IMR-90 (cell line): ENCODE measurements around the gene PPIL6. TPM values are rescaled to one million over a fixed set of nuclear protein-coding genes. Genes with fewer than 3 reads are reported as not detected.

Experiments
- ATAC-seq: fragments of 200-7000 bp; cut with Tn5 transposase; 2 replicates; pipeline ENCODE4 v1.9.1; 2020; ENCODE audit warnings: low read depth, mild to moderate bottlenecking, moderate library complexity
- BruUV-seq: library from RNA; stranded (reverse); fragments of 400-500 nt; replicated peaks from 2 replicates; lab custom pipeline; 2021; lab: Mats Ljungman, UMichigan
- CTCF ChIA-PET: fragments of 300-600 bp; formaldehyde crosslinking; extraction: SDS; loops from one replicate; lab custom pipeline; 2021; ENCODE audit warnings: antibody characterized with exemption; lab: Yijun Ruan, JAX
- POLR2A ChIA-PET: fragments of 300-600 bp; sonication (Branson Sonifier 250); formaldehyde crosslinking; loops from one replicate; lab custom pipeline; 2022; ENCODE audit warnings: antibody characterized with exemption; ENCODE audit not compliant: unreplicated experiment; lab: Charles Lee
- DNase-seq: peaks from one replicate; pipeline ENCODE4 v3.0.0; 2013
- H2AFZ ChIP-seq: replicated peaks from 2 replicates; pipeline ENCODE3; 2013; ENCODE audit warnings: low read length, mild to moderate bottlenecking; ENCODE audit not compliant: poor library complexity
- H2AK5ac ChIP-seq: 2 replicates; pipeline ENCODE4 v1.6.1; 2013; ENCODE audit warnings: low read depth, low read length, inconsistent platforms
- H2AK9ac ChIP-seq: replicated peaks from 2 replicates; pipeline ENCODE3; 2013; ENCODE audit warnings: mild to moderate bottlenecking, low read depth, low read length, moderate library complexity; ENCODE audit not compliant: poor library complexity
- H2BK120ac ChIP-seq: 2 replicates; pipeline ENCODE4 v1.6.1; 2013; ENCODE audit warnings: low read depth, low read length, inconsistent platforms
- H2BK15ac ChIP-seq: 3 replicates; pipeline ENCODE4 v1.6.1; 2013; ENCODE audit warnings: low read depth, low read length, inconsistent platforms
- H2BK20ac ChIP-seq: 2 replicates; pipeline ENCODE4 v1.6.1; 2013; ENCODE audit warnings: low read depth, mild to moderate bottlenecking, inconsistent platforms, low read length, moderate library complexity
- H2BK5ac ChIP-seq: 2 replicates; pipeline ENCODE4 v1.6.1; 2013; ENCODE audit warnings: mild to moderate bottlenecking, low read depth, low read length, inconsistent platforms; ENCODE audit not compliant: poor library complexity, severe bottlenecking
- H3K14ac ChIP-seq: replicated peaks from 2 replicates; pipeline ENCODE4 v1.6.1; 2013; ENCODE audit warnings: low read depth, low read length, inconsistent platforms
- H3K18ac ChIP-seq: 2 replicates; pipeline ENCODE4 v1.6.1; 2013; ENCODE audit warnings: low read depth, low read length, control low read depth
- H3K23ac ChIP-seq: 2 replicates; pipeline ENCODE4 v1.6.1; 2013; ENCODE audit warnings: low read depth, low read length, inconsistent platforms
- H3K27ac ChIP-seq: 2 replicates; pipeline ENCODE4 v1.5.1; 2013; ENCODE audit warnings: mild to moderate bottlenecking, control low read depth, low read length; ENCODE audit not compliant: insufficient read depth
- H3K27me3 ChIP-seq: 2 replicates; pipeline ENCODE4 v1.6.1; 2013; ENCODE audit warnings: low read length; ENCODE audit not compliant: control insufficient read depth, insufficient read depth
- H3K36me3 ChIP-seq: 2 replicates; pipeline ENCODE4 v1.6.1; 2013; ENCODE audit warnings: low read length, mixed read lengths; ENCODE audit not compliant: control insufficient read depth, insufficient read depth
- H3K4ac ChIP-seq: 2 replicates; pipeline ENCODE4 v1.6.1; 2013; ENCODE audit warnings: low read depth, low read length, inconsistent platforms
- H3K4me1 ChIP-seq: 2 replicates; pipeline ENCODE4 v1.6.1; 2013; ENCODE audit warnings: low read length, mixed read lengths; ENCODE audit not compliant: control insufficient read depth, insufficient read depth
- H3K4me2 ChIP-seq: 2 replicates; pipeline ENCODE4 v1.6.1; 2013; ENCODE audit warnings: low read depth, mild to moderate bottlenecking, control low read depth, low read length, moderate library complexity
- H3K4me3 ChIP-seq: 2 replicates; pipeline ENCODE4 v1.5.1; 2013; ENCODE audit warnings: low read depth, mild to moderate bottlenecking, control low read depth, low read length, moderate library complexity; ENCODE audit not compliant: insufficient read depth
- H3K56ac ChIP-seq: 2 replicates; pipeline ENCODE4 v1.6.1; 2013; ENCODE audit warnings: low read length, inconsistent platforms; ENCODE audit not compliant: insufficient read depth; ENCODE audit errors: extremely low read depth
- H3K79me1 ChIP-seq, 2 experiments: 2 replicates each; pipeline ENCODE4 v1.6.1; 2013; ENCODE audit warnings: low read length in 2 of 2, inconsistent platforms in 1 of 2, low read depth in 1 of 2
- H3K9ac ChIP-seq: 2 replicates; pipeline ENCODE4 v1.6.1; 2013; ENCODE audit warnings: low read depth, low read length, control low read depth
- H3K9me1 ChIP-seq: 2 replicates; pipeline ENCODE4 v1.6.1; 2013; ENCODE audit warnings: low read length, inconsistent platforms; ENCODE audit not compliant: insufficient read depth
- H3K9me3 ChIP-seq: 2 replicates; pipeline ENCODE4 v1.6.1; 2013; ENCODE audit warnings: low read length; ENCODE audit not compliant: control insufficient read depth, insufficient read depth
- H4K20me1 ChIP-seq: 2 replicates; pipeline ENCODE4 v1.6.1; 2013; ENCODE audit warnings: low read length, inconsistent platforms; ENCODE audit not compliant: insufficient read depth
- H4K5ac ChIP-seq: 2 replicates; pipeline ENCODE4 v1.6.1; 2013; ENCODE audit warnings: mild to moderate bottlenecking, low read depth, low read length, control low read depth
- H4K8ac ChIP-seq, 2 experiments: 2 replicates each; pipeline ENCODE4 v1.6.1; 2013; ENCODE audit warnings: low read depth in 2 of 2, low read length in 2 of 2, control low read depth in 1 of 2, inconsistent platforms in 1 of 2
- H4K91ac ChIP-seq: 2 replicates; pipeline ENCODE4 v1.6.1; 2013; ENCODE audit warnings: low read depth, low read length, inconsistent platforms; ENCODE audit not compliant: insufficient read depth
- CEBPB ChIP-seq: IDR thresholded peaks from 2 replicates; pipeline ENCODE4 v1.6.1; 2012; ENCODE audit warnings: low read depth, low read length, improper control_type of control experiment
- CHD1 ChIP-seq: IDR thresholded peaks from 2 replicates; pipeline ENCODE4 v1.6.1; 2012; ENCODE audit warnings: low read depth, low read length, improper control_type of control experiment
- FOS ChIP-seq: fragments of 150-350 bp; IDR thresholded peaks from 2 replicates; pipeline ENCODE4 v1.6.1; 2016; ENCODE audit warnings: low read depth, low read length
- MAZ ChIP-seq: IDR thresholded peaks from 2 replicates; pipeline ENCODE4 v1.6.1; 2012; ENCODE audit warnings: low read depth, mild to moderate bottlenecking, low read length, improper control_type of control experiment, moderate library complexity, borderline replicate concordance
- POLR2A ChIP-seq: IDR thresholded peaks from 2 replicates; pipeline ENCODE4 v1.6.1; 2012; ENCODE audit warnings: mild to moderate bottlenecking, low read depth, low read length
- RFX5 ChIP-seq: IDR thresholded peaks from 2 replicates; pipeline ENCODE4 v1.8.0; 2012; ENCODE audit warnings: low read depth, mild to moderate bottlenecking, low read length, moderate library complexity
- dilution Hi-C: fragments of 300-500 bp; cut with HindIII; formaldehyde crosslinking; loops from one replicate; pipeline ENCODE4 v1.14.3; 2018; ENCODE audit warnings: low sequenced_read_pairs; ENCODE audit not compliant: unreplicated experiment
- in situ Hi-C: fragments of 300-500 bp; cut with MboI; formaldehyde crosslinking; loops from 3 replicates; pipeline ENCODE4 v1.14.3; 2019; ENCODE audit warnings: low sequenced_read_pairs, inconsistent platforms, mixed read lengths
- intact Hi-C: fragments of 100-400 bp; cut with micrococcal nuclease; formaldehyde crosslinking; loops from 2 replicates; pipeline ENCODE4 v1.10.0; 2022
- polyA plus RNA-seq, 3 experiments: library from polyadenylated mRNA; depleted of rRNA; stranded (reverse); fragments of >200 nt; gene quantifications; 2 replicates each; pipeline ENCODE4 v1.2.3, GENCODE V29; 2012; ENCODE audit warnings: low replicate concordance in 1 of 3
- total RNA-seq: library from RNA; depleted of rRNA; stranded (reverse); fragments of >200 nt; gene quantifications from 2 replicates; pipeline ENCODE4 v1.2.3, GENCODE V29; 2012

Gene PPIL6
- total and polyA plus RNA-seq, 2 of the 4 experiments (the other 2 are of a cell fraction) = 0.15 to 0.18 TPM

- H3K18ac ChIP-seq = no peak overlapping the region
- ChIA-PET CTCF (interaction anchor here (0.5 kb wide), 1 partner anchor 114 kb away, joined by 4 read pairs; no protein-coding TSS in a partner anchor), POLR2A (no interaction called here)
- peaks cover 8% of the 10 kb centered on the region for H4K20me1 ChIP-seq
- H2AK5ac ChIP-seq = no peak overlapping the region
- DNase-seq (no peak), ATAC-seq (no peak)
- H3K56ac ChIP-seq = no peak overlapping the region
- H3K9me1 ChIP-seq = no peaks in the 10 kb centered on the region
- TF ChIP-seq CHD1 = no peak
- TF ChIP-seq POLR2A = no peak
- no peak for TF ChIP-seq FOS
- no peak for TF ChIP-seq CEBPB
- TF ChIP-seq RFX5 = no peak
- TF ChIP-seq MAZ = no peak
- peaks cover 39% of the 10 kb centered on the region for H3K36me3 ChIP-seq
- no peak overlapping the region for H3K4ac ChIP-seq
- no peak overlapping the region for H4K8ac ChIP-seq
- H2AFZ ChIP-seq = no peak overlapping the region
- H3K9ac ChIP-seq = no peak overlapping the region
- no peak overlapping the region for H3K4me3 ChIP-seq
- no peak overlapping the region for H2BK15ac ChIP-seq
- H3K27ac ChIP-seq = no peak overlapping the region
- BruUV-seq = no TSS peak
- H4K91ac ChIP-seq = no peak overlapping the region
- dilution Hi-C loops = no loop called here
- H2AK9ac ChIP-seq = no peak overlapping the region
- intact Hi-C loops = no loop called here
- in situ Hi-C loops = no loop called here
- H3K4me2 ChIP-seq = no peak overlapping the region
- H3K4me1 ChIP-seq = no peaks in the 10 kb centered on the region
- H3K23ac ChIP-seq = no peak overlapping the region
- no peaks in the 10 kb centered on the region for H3K27me3 ChIP-seq
- no peak overlapping the region for H4K5ac ChIP-seq
- no peak overlapping the region for H2BK20ac ChIP-seq
- no peak overlapping the region for H3K14ac ChIP-seq
- H3K79me1 ChIP-seq = peaks cover 9 to 24% of the 10 kb centered on the region in 2 experiments; a peak in 3 of 4 replicates
- H3K9me3 ChIP-seq = peaks cover 3% of the 10 kb centered on the region; the same call in 1 of the 2 replicates
- no peak overlapping the region for H2BK120ac ChIP-seq
- no peak overlapping the region for H2BK5ac ChIP-seq
Measured at GRCh38 chr6:109358204-109358603, 82.2 kb downstream of the PPIL6 start.
